HCT116 (cell line): ENCODE measurements around the gene RASGRF1. TPM values are rescaled to one million over a fixed set of nuclear protein-coding genes. Genes with fewer than 3 reads are reported as not detected.

Experiments used
- ATAC-seq: fragments of 200-7000 bp; cut with Tn5 transposase; 2 replicates; pipeline ENCODE4 v1.9.1; 2020; ENCODE audit warnings: mild to moderate bottlenecking, moderate library complexity
- BruUV-seq: library from RNA; stranded (reverse); fragments of 400-500 nt; replicated peaks from 2 replicates; lab custom pipeline; 2021; lab: Mats Ljungman, UMichigan
- CTCF ChIA-PET: fragments of 300-600 bp; sonication (Branson Sonifier 250); formaldehyde crosslinking; loops from one replicate; lab custom pipeline; 2021; ENCODE audit warnings: antibody characterized with exemption; lab: Charles Lee
- POLR2A ChIA-PET: fragments of 300-600, 350-600 bp; sonication (Branson Sonifier 250); formaldehyde crosslinking; loops from one replicate; lab custom pipeline; 2021; ENCODE audit warnings: antibody characterized with exemption; lab: Charles Lee
- RAD21 ChIA-PET, 2 experiments: fragments of 300-600 bp; sonication (Branson Sonifier 250); formaldehyde crosslinking; loops; one replicate each; lab custom pipeline; 2023; ENCODE audit warnings: low total read pairs in 2 of 2; ENCODE audit not compliant: uncharacterized antibody in 2 of 2, unreplicated experiment in 2 of 2, low non-redundant PET in 1 of 2; lab: Charles Lee
- DNase-seq: peaks from one replicate; pipeline ENCODE4 v3.0.0-alpha.2; 2010; ENCODE audit warnings: low read depth, low spot score
- H2AFZ ChIP-seq: fragments of 200-600 bp; shearing (Covaris generic), sonication (generic); 2 replicates; pipeline ENCODE4 v1.6.1; 2017; ENCODE audit warnings: low read depth, mixed run types, mixed read lengths, antibody characterized with exemption, low read length; ENCODE audit not compliant: poor library complexity, severe bottlenecking
- H3K27ac ChIP-seq: 2 replicates; pipeline ENCODE4 v1.5.1; 2012; ENCODE audit warnings: low read depth, low read length
- H3K27me3 ChIP-seq: fragments of 200-600 bp; sonication (generic); 2 replicates; pipeline ENCODE4 v1.6.1; 2016; ENCODE audit warnings: mixed run types, low read length, mixed read lengths; ENCODE audit not compliant: insufficient read depth
- H3K36me3 ChIP-seq, 2 experiments: fragments of 200-500 bp in 1 of 2; fragments of 200-600 bp in 1 of 2; sonication (Bioruptor generic) in 1 of 2; sonication (generic) in 1 of 2; 2 replicates each; pipeline versions ENCODE4 v1.5.1 to v1.6.1; 2014 to 2016; ENCODE audit warnings: low read length in 2 of 2, inconsistent platforms in 1 of 2, mixed read lengths in 1 of 2, mixed run types in 1 of 2; ENCODE audit not compliant: insufficient read depth in 2 of 2, control insufficient read depth in 1 of 2
- H3K4me1 ChIP-seq, 2 experiments: fragments of 200-600 bp in 1 of 2; sonication (generic) in 1 of 2; 2 replicates each; pipeline versions ENCODE4 v1.5.1 to v1.6.1; 2012 to 2017; ENCODE audit warnings: low read length in 2 of 2, inconsistent platforms in 1 of 2, mild to moderate bottlenecking in 1 of 2, mixed read lengths in 1 of 2, mixed run types in 1 of 2, moderate library complexity in 1 of 2; ENCODE audit not compliant: insufficient read depth in 2 of 2, control insufficient read depth in 1 of 2
- H3K4me2 ChIP-seq: fragments of 200-600 bp; sonication (generic); 2 replicates; pipeline ENCODE4 v1.6.1; 2017; ENCODE audit warnings: mixed run types, low read length, mixed read lengths
- H3K4me3 ChIP-seq, 2 experiments: fragments of 200-600 bp in 1 of 2; sonication (generic) in 1 of 2; replicated peaks in 1 of 2; 2 replicates each; pipeline ENCODE4 v1.5.1; 2011 to 2016; ENCODE audit warnings: low read length in 2 of 2, control low read depth in 1 of 2, low read depth in 1 of 2, mild to moderate bottlenecking in 1 of 2, mixed read lengths in 1 of 2, mixed run types in 1 of 2
- H3K79me2 ChIP-seq: fragments of 200-600 bp; sonication (generic); 2 replicates; pipeline ENCODE4 v1.6.1; 2017; ENCODE audit warnings: mild to moderate bottlenecking, mixed run types, low read length, moderate library complexity, mixed read lengths; ENCODE audit not compliant: insufficient read depth
- H3K9ac ChIP-seq: fragments of 200-600 bp; sonication (generic); 2 replicates; pipeline ENCODE4 v1.6.1; 2016; ENCODE audit warnings: low read length, mixed read lengths
- H3K9me2 ChIP-seq: fragments of 200-600 bp; sonication (generic), shearing (Covaris generic); 2 replicates; pipeline ENCODE4 v1.6.1; 2017; ENCODE audit warnings: mixed run types, mild to moderate bottlenecking, moderate library complexity; ENCODE audit not compliant: insufficient read depth
- H3K9me3 ChIP-seq, 2 experiments: fragments of 200-500 bp in 1 of 2; fragments of 200-600 bp in 1 of 2; sonication (Bioruptor generic) in 1 of 2; sonication (generic) in 1 of 2; 2 replicates each; pipeline ENCODE4 v1.6.1; 2014 to 2017; ENCODE audit warnings: low read length in 2 of 2, mixed read lengths in 2 of 2, inconsistent platforms in 1 of 2, low read depth in 1 of 2, mild to moderate bottlenecking in 1 of 2, mixed run types in 1 of 2, moderate library complexity in 1 of 2; ENCODE audit not compliant: control insufficient read depth in 1 of 2, insufficient read depth in 1 of 2
- H4K20me1 ChIP-seq: fragments of 200-600 bp; sonication (generic), shearing (Covaris generic); 2 replicates; pipeline ENCODE4 v1.6.1; 2017; ENCODE audit warnings: mixed run types, mild to moderate bottlenecking, moderate library complexity; ENCODE audit not compliant: insufficient read depth
- ATF3 ChIP-seq: IDR thresholded peaks from 2 replicates; pipeline ENCODE4 v1.6.1; 2012
- CTCF ChIP-seq, 3 experiments: fragments of 200-600 bp in 1 of 3; sonication (generic) in 1 of 3; IDR thresholded peaks in 2 of 3; conservative IDR thresholded peaks in 1 of 3; 2 replicates each; pipeline ENCODE4 v1.5.1; 2012 to 2017; ENCODE audit warnings: low read depth in 2 of 3, low read length in 2 of 3, antibody characterized with exemption in 1 of 3, borderline replicate concordance in 1 of 3, control low read depth in 1 of 3, mild to moderate bottlenecking in 1 of 3, mixed read lengths in 1 of 3, mixed run types in 1 of 3, moderate library complexity in 1 of 3; ENCODE audit not compliant: insufficient read depth in 1 of 3
- ELF1 ChIP-seq: IDR thresholded peaks from 2 replicates; pipeline ENCODE4 v1.6.1; 2012; ENCODE audit warnings: low read depth, borderline replicate concordance
- EZH2 ChIP-seq: fragments of 200-600 bp; sonication (generic); IDR thresholded peaks from 2 replicates; pipeline ENCODE4 v1.6.1; 2017; ENCODE audit warnings: antibody characterized with exemption, mixed run types
- POLR2A ChIP-seq: IDR thresholded peaks from 2 replicates; pipeline ENCODE4 v1.7.0; 2011; ENCODE audit warnings: borderline replicate concordance; ENCODE audit not compliant: insufficient read depth, insufficient read length; ENCODE audit errors: extremely low read depth
- REST ChIP-seq: IDR thresholded peaks from 2 replicates; pipeline ENCODE4 v1.6.1; 2012; ENCODE audit warnings: low read depth
- YY1 ChIP-seq: IDR thresholded peaks from 2 replicates; pipeline ENCODE4 v1.6.1; 2011; ENCODE audit warnings: low read length, low read depth, moderate library complexity, mild to moderate bottlenecking; ENCODE audit not compliant: insufficient replicate concordance; ENCODE audit errors: extremely low read depth
- ZBTB33 ChIP-seq: IDR thresholded peaks from 2 replicates; pipeline ENCODE4 v1.6.1; 2011; ENCODE audit warnings: mild to moderate bottlenecking, low read length, moderate library complexity; ENCODE audit not compliant: insufficient replicate concordance; ENCODE audit errors: extremely low read depth
- intact Hi-C: fragments of 100-400 bp; cut with micrococcal nuclease; formaldehyde crosslinking; loops from 2 replicates; pipeline ENCODE4 v1.10.0; 2022
- total RNA-seq: library from RNA; stranded (reverse); gene quantifications from one replicate; pipeline ENCODE4 v1.2.1, GENCODE V29; 2021; ENCODE audit not compliant: unreplicated experiment

Gene RASGRF1
- total RNA-seq, 1 experiment from 2014 or later: 2.4 TPM

- Histone ChIP-seq H3K9me2 (no peaks in the 10 kb centered on the region), H2AFZ (no peak overlapping the region), H4K20me1 (no peaks in the 10 kb centered on the region), H3K79me2 (no peaks in the 10 kb centered on the region), H3K9ac (no peak overlapping the region), H3K4me1 (no peaks in the 10 kb centered on the region), H3K4me3 (no peak overlapping the region), H3K27me3 (no peaks in the 10 kb centered on the region), H3K9me3 (no peaks in the 10 kb centered on the region)
- intact Hi-C loops: no loop called here
- CTCF ChIA-PET: no interaction called here
- BruUV-seq: no TSS peak
- RAD21 ChIA-PET: no interaction called here
- TF ChIP-seq REST (no peak), ATF3 (no peak), CTCF (IDR thresholded peaks at IDR 0.05 in 2 of 3, conservative IDR thresholded peaks at IDR 0.05 in 1 of 3; ENCODE audit: borderline replicate concordance in 1 of 3, insufficient read depth in 1 of 3, low read depth in 2 of 3, low read length in 2 of 3) (no peak), POLR2A (no peak), YY1 (no peak), EZH2 (no peak), ELF1 (no peak), ZBTB33 (no peak)
- TF ChIP-seq, all 23 proteins: peak for 0
- POLR2A ChIA-PET: no interaction called here
- Histone ChIP-seq H3K4me2 (no peak overlapping the region), H3K36me3 (no peaks in the 10 kb centered on the region), H3K27ac (no peak overlapping the region)
- ATAC-seq (no peak), DNase-seq (no peak)
Observed at GRCh38 chr15:79075256-79075655, 15.3 kb downstream of the RASGRF1 start.
